Upper lobe of left lung (tissue), 6 donors: ENCODE data around the gene ZNF526. TPM values are rescaled to one million over a fixed set of nuclear protein-coding genes. Genes with fewer than 3 reads are reported as not detected.

Experiments used
- ATAC-seq, 2 donors: fragments of 200-7000 bp; cut with Tn5 transposase; one replicate each; pipeline ENCODE4 v1.9.1; 2022; ENCODE audit warnings: mild to moderate bottlenecking in 2 of 2, moderate library complexity in 2 of 2; ENCODE audit not compliant: low FRiP score in 2 of 2
- DNase-seq, 2 donors: peaks; one replicate each; pipeline ENCODE4 v3.0.0-alpha.2; 2019 to 2020
- H3K27ac ChIP-seq, 4 donors: fragments of 200-600 bp; sonication (generic); one replicate each; pipeline ENCODE4 v1.5.1; 2016 to 2019
- H3K27me3 ChIP-seq, 4 donors: fragments of 200-600 bp; sonication (generic); one replicate each; pipeline ENCODE4 v1.5.1; 2017 to 2019
- H3K36me3 ChIP-seq, 4 donors: fragments of 200-600 bp; sonication (generic); one replicate each; pipeline ENCODE4 v1.5.1; 2016 to 2019
- H3K4me1 ChIP-seq, 4 donors: fragments of 200-600 bp; sonication (generic); one replicate each; pipeline ENCODE4 v1.5.1; 2018 to 2019
- H3K4me3 ChIP-seq, 4 donors: fragments of 200-600 bp; sonication (generic); one replicate each; pipeline ENCODE4 v1.5.1; 2017 to 2019; ENCODE audit warnings: mild to moderate bottlenecking in 2 of 4, moderate library complexity in 1 of 4
- H3K9me3 ChIP-seq, 4 donors: fragments of 200-600 bp; sonication (generic); one replicate each; pipeline ENCODE4 v1.5.1; 2018 to 2019
- CTCF ChIP-seq, 6 experiments: fragments of 450-650 bp in 4 of 6; fragments of 200-600 bp in 2 of 6; sonication (generic) in 2 of 6; IDR thresholded peaks; one replicate each; pipeline ENCODE4 v1.5.1; 2016 to 2019; ENCODE audit warnings: antibody characterized with exemption in 6 of 6
- EP300 ChIP-seq, 4 donors: sonication (generic); formaldehyde crosslinking; IDR thresholded peaks; one replicate each; pipeline ENCODE4 v1.5.1; 2017; ENCODE audit warnings: antibody characterized with exemption in 4 of 4, control low read depth in 2 of 4
- POLR2A ChIP-seq, 4 donors: fragments of 450-650 bp; IDR thresholded peaks; one replicate each; pipeline ENCODE4 v1.5.1; 2016 to 2017; ENCODE audit warnings: antibody characterized with exemption in 4 of 4, mild to moderate bottlenecking in 2 of 4
- POLR2AphosphoS5 ChIP-seq, 2 donors: sonication (generic); formaldehyde crosslinking; IDR thresholded peaks; one replicate each; pipeline ENCODE4 v1.5.1; 2017; ENCODE audit warnings: antibody characterized with exemption in 2 of 2
- WGBS, 2 donors: methylation state at CpG; one replicate each; pipeline ENCODE4 v1.1.5; 2017 to 2018; 5-methylcytosine and 5-hydroxymethylcytosine counted together
- total RNA-seq, 6 donors: library from RNA; depleted of rRNA in 4 of 6; stranded (reverse); fragments of >200 nt in 4 of 6; gene quantifications; one replicate each; pipeline versions ENCODE4 v1.1.0 to v1.2.1, GENCODE V29; 2016 to 2021
- donor health status: DM: no; HTN: no; CAD: no; lungs with moderate emphysema.
- donor health status: DM: no; HTN: yes; CAD: no; lungs with severe emphysema.

ZNF526 gene
- total RNA-seq, 6 donors from 2014 or later: 7.9 to 13.8 (median 11.4) TPM

GRCh38 chr19:42217520-42218437 lies 2.3 kb upstream of the ZNF526 start, which contains the start of gene DEDD2:
Gene DEDD2 (minus strand): TSS chr19:42217677. CDS start chr19:42217007, 670 bp downstream.
- Histone ChIP-seq H3K9me3 (no peaks in the 10 kb centered on the region), H3K27me3 (no peaks in the 10 kb centered on the region), H3K4me3 (peak within 1 kb of the TSS; percentile 67 to 91 (median 72)), H3K36me3 (peaks cover 6 to 23% (median 10%) of the 10 kb centered on the region in 4 donors), H3K27ac (peak within 1 kb of the TSS; percentile 84 to 97 (median 92)), H3K4me1 (peaks cover 31 to 67% (median 52%) of the 10 kb centered on the region in 4 donors)
- TF ChIP-seq POLR2AphosphoS5 (IDR thresholded peaks at IDR 0.05) (peak; percentile 78 to 94), CTCF (IDR thresholded peaks at IDR 0.05) (peak in 1 of 6 experiments; percentile 42), POLR2A (IDR thresholded peaks at IDR 0.05) (peak in 3 of 4 donors; percentile 59 to 96 (median 91)), EP300 (IDR thresholded peaks at IDR 0.05) (peak in 1 of 4 donors; percentile 61)
- 18 to 33% methylated on average over 34 to 55 of the region's 57 CpGs for WGBS, 2 donors
- DNase-seq (peak; percentile 99 to 100), ATAC-seq (peak; percentile 92 to 94)

GRCh38 chr19:42220751-42221097 lies 612 bp downstream of the ZNF526 start:
- TF ChIP-seq POLR2AphosphoS5 (IDR thresholded peaks at IDR 0.05): no peak
- TF ChIP-seq EP300 (IDR thresholded peaks at IDR 0.05): no peak
- no peak for TF ChIP-seq POLR2A (IDR thresholded peaks at IDR 0.05)
- TF ChIP-seq CTCF (IDR thresholded peaks at IDR 0.05): no peak
- Histone ChIP-seq H3K27ac (peak overlapping the region; percentile 60 to 97 (median 88)), H3K4me3 (peak overlapping the region; percentile 80 to 90 (median 86)), H3K9me3 (no peaks in the 10 kb centered on the region), H3K27me3 (no peaks in the 10 kb centered on the region), H3K36me3 (peaks cover 13 to 19% (median 17%) of the 10 kb centered on the region in 4 donors), H3K4me1 (peaks cover 31 to 46% (median 40%) of the 10 kb centered on the region in 4 donors)
- ATAC-seq (no peak), DNase-seq (no peak)
- WGBS, 2 donors: 0 to 2% methylated on average over 6 of the region's 6 CpGs

GRCh38 chr19:42224940-42225717 lies 5.0 kb downstream of the ZNF526 start:
- H3K4me1 ChIP-seq: peaks cover 11 to 16% (median 13%) of the 10 kb centered on the region in 4 donors
- TF ChIP-seq CTCF (IDR thresholded peaks at IDR 0.05) (no peak), POLR2AphosphoS5 (IDR thresholded peaks at IDR 0.05) (no peak), EP300 (IDR thresholded peaks at IDR 0.05) (no peak), POLR2A (IDR thresholded peaks at IDR 0.05) (no peak)
- peaks cover 15 to 60% (median 56%) of the 10 kb centered on the region in 4 donors for H3K36me3 ChIP-seq
- no peak overlapping the region for H3K27ac ChIP-seq
- H3K9me3 ChIP-seq: no peaks in the 10 kb centered on the region
- no peak overlapping the region for H3K4me3 ChIP-seq
- ATAC-seq (no peak), DNase-seq (peak in 1 of 2 donors; percentile 74)
- no peaks in the 10 kb centered on the region for H3K27me3 ChIP-seq
- 95 to 96% methylated on average over 33 to 36 of the region's 37 CpGs for WGBS, 2 donors

- ATAC-seq: no peak
- Histone ChIP-seq H3K4me3 (no peak overlapping the region), H3K27ac (no peak overlapping the region), H3K9me3 (no peaks in the 10 kb centered on the region), H3K36me3 (peaks cover 19 to 66% (median 63%) of the 10 kb centered on the region in 4 donors), H3K27me3 (no peaks in the 10 kb centered on the region), H3K4me1 (peaks cover 8 to 14% (median 10%) of the 10 kb centered on the region in 4 donors)
- 96 to 98% methylated on average over 24 to 31 of the region's 33 CpGs for WGBS, 2 donors
- peak in 1 of 2 donors; percentile 82 for DNase-seq
- TF ChIP-seq POLR2A (IDR thresholded peaks at IDR 0.05) (no peak), CTCF (IDR thresholded peaks at IDR 0.05) (no peak), EP300 (IDR thresholded peaks at IDR 0.05) (no peak), POLR2AphosphoS5 (IDR thresholded peaks at IDR 0.05) (no peak)
Measured at GRCh38 chr19:42225718-42226292, 5.7 kb downstream of the ZNF526 start.
